ENCODE results near the gene TRIM15. TPM values are rescaled to one million over a fixed set of nuclear protein-coding genes. Genes with fewer than 3 reads are reported as not detected.
"Not testable (repeated sequence)": the region's sequence is repeated elsewhere in the genome, so short reads cannot be mapped to it uniquely, and the experiment has no call there.

Gene TRIM15
- total RNA-seq, 3 donors from 2014 or later = 37.2 to 73.2 (median 51.4) TPM

DNA sequence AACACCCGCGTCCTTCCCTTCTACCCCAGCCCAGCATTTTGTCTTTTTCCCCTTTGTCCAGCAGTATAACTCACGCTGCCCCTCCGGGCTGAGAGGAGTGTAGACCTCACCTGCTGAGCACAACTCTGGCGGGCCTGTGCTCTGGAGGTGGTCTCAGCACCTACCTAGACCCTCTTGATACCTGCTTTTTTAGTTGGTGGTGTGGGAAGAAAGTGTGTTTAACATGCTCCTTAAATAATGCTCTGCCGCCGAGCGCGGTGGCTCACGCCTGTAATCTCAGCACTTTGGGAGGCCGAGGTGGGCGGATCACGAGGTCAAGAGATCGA, 51.3 kb downstream of the TRIM15 start:
- Histone ChIP-seq H3K9me3 (no peaks in the 10 kb centered on the region), H3K4me1 (ENCODE audit: low read depth) (peaks cover 22% of the 10 kb centered on the region), H3K4me3 (no peak overlapping the region), H3K36me3 (ENCODE audit: low read depth) (no peaks in the 10 kb centered on the region)
- intact Hi-C loops (cut with DNase I, micrococcal nuclease) = loop anchor here in 1 of 2 donors (10.0 kb wide), 1 partner anchor 180 kb away; no protein-coding TSS in a partner anchor
- no peak for ATAC-seq
- DNase-seq = no peak
- TF ChIP-seq, protein P1, sequence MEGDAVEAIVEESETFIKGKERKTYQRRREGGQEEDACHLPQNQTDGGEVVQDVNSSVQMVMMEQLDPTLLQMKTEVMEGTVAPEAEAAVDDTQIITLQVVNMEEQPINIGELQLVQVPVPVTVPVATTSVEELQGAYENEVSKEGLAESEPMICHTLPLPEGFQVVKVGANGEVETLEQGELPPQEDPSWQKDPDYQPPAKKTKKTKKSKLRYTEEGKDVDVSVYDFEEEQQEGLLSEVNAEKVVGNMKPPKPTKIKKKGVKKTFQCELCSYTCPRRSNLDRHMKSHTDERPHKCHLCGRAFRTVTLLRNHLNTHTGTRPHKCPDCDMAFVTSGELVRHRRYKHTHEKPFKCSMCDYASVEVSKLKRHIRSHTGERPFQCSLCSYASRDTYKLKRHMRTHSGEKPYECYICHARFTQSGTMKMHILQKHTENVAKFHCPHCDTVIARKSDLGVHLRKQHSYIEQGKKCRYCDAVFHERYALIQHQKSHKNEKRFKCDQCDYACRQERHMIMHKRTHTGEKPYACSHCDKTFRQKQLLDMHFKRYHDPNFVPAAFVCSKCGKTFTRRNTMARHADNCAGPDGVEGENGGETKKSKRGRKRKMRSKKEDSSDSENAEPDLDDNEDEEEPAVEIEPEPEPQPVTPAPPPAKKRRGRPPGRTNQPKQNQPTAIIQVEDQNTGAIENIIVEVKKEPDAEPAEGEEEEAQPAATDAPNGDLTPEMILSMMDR (IDR thresholded peaks at IDR 0.05) = no peak

DNA sequence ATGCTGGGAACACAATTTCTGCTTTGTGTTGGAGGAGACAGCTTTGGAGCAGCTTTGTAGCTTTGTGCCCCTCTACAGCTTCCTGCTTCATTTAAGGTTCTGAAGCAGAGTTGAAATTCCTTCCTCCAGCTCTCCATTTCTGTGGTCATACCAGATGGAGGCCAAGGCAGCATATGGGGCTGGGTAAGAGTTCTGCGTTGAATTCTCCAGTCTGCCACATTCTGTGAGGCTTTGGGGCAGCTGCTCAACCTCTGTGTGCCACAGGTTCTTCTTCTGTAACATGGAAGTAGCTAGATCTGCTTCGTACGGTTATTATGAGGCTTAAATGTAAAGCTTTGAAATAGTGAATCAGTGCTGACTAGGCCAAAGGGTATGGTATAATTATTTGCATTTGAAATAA, 52.8 kb downstream of the TRIM15 start:
- peaks cover 11% of the 10 kb centered on the region for H3K4me1 ChIP-seq (ENCODE audit: low read depth)
- ATAC-seq (no peak), DNase-seq (no peak)
- no peaks in the 10 kb centered on the region for H3K36me3 ChIP-seq (ENCODE audit: low read depth)
- intact Hi-C loops (cut with DNase I, micrococcal nuclease) = loop anchor here in 1 of 2 donors (10.0 kb wide), 1 partner anchor 179 kb away; no protein-coding TSS in a partner anchor
- TF ChIP-seq, protein P1 (IDR thresholded peaks at IDR 0.05) = no peak
- no peak overlapping the region for H3K4me3 ChIP-seq
- H3K9me3 ChIP-seq = no peaks in the 10 kb centered on the region

DNA sequence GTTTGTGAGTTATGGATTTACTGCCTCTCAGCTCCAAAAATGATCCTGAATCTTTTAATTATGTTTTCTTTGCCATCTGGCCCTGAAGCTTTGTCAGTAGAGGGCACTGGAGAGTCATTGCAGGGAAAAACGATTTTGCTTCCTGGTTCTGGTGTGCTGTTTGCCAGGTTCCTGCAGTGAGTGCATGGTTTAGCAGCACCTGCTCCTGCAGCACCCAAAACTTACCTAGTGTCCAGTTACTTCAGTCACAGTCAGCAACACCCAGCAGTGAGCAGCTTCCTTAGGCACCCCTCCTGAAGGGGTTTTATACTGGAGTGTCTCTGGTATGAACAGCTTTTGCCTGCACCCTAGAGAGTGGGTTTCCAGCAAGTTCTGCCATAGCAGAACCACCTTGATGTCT, 55.9 kb downstream of the TRIM15 start:
- ATAC-seq (peak; percentile 91), DNase-seq (peak in 2 of 3 donors; percentile 41 to 85)
- no peak overlapping the region for H3K4me3 ChIP-seq
- H3K9me3 ChIP-seq = peaks cover 8% of the 10 kb centered on the region
- intact Hi-C loops (cut with DNase I, micrococcal nuclease) = loop anchor here in 1 of 2 donors (10.0 kb wide), 1 partner anchor 176 kb away; no protein-coding TSS in a partner anchor
- TF ChIP-seq, protein P1 (IDR thresholded peaks at IDR 0.05) = peak; percentile 67
- H3K36me3 ChIP-seq (ENCODE audit: low read depth) = no peaks in the 10 kb centered on the region
- no peaks in the 10 kb centered on the region for H3K4me1 ChIP-seq (ENCODE audit: low read depth)

DNA sequence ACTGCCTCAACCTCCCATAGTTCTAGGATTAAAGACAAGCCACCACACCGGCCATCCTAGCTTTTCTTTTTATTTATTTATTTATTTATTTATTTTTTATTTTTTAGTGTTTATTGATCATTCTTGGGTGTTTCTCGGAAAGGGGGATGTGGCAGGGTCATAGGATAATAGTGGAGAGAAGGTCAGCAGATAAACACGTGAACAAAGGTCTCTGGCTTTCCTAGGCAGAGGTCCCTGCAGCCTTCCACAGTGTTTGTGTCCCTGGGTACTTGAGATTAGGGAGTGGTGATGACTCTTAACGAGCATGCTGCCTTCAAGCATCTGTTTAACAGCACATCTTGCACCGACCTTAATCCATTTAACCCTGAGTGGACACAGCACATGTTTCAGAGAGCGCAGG, 58.0 kb downstream of the TRIM15 start:
- DNase-seq; H3K9me3 ChIP-seq; H3K4me3 ChIP-seq; intact Hi-C loops (cut with DNase I, micrococcal nuclease); ATAC-seq; H3K36me3 ChIP-seq (ENCODE audit: low read depth); H3K4me1 ChIP-seq (ENCODE audit: low read depth): not testable (repeated sequence)

DNA sequence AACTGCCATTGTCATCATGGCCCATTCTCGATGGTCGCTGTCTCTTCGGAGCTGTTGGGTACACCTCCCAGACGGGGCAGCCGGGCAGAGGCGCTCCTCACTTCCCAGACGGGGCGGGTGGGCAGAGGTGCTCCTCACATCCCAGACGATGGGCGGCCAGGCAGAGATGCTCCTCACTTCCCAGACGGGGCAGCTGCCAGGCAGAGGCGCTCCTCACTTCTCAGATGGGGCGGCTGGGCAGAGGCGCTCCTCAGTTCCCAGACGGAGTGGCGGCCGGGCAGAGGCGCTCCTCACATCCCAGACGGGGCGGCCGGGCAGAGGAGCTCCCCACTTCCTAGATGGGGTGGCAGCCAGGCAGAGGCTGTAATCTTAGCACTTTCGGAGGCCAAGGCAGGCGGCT, 58.6 kb downstream of the TRIM15 start:
- H3K4me1 ChIP-seq (ENCODE audit: low read depth); H3K36me3 ChIP-seq (ENCODE audit: low read depth); H3K9me3 ChIP-seq; DNase-seq; H3K4me3 ChIP-seq; intact Hi-C loops (cut with DNase I, micrococcal nuclease); ATAC-seq: not testable (repeated sequence)

Other genes with a start within 250 kb of the TRIM15 start
- gene HLA-A, start 221.0 kb upstream of the TRIM15 start, total RNA-seq = 1,000 to 10,000 TPM in 2 of 3 donors, 100 to 1,000 TPM in 1; 833 to 1,988 (median 1,901) TPM
- 10 to 100 TPM; 22.4 to 31.7 (median 23.0) TPM for gene POLR1H, start 102.3 kb upstream of the TRIM15 start, total RNA-seq
- 100 to 1,000 TPM in 1 of 3 donors, 10 to 100 TPM in 2; 78.4 to 115 (median 82.4) TPM for gene PPP1R11, start 96.3 kb upstream of the TRIM15 start, total RNA-seq
- 1 to 10 TPM in 1 of 3 donors, under 1 TPM in 1, not detected in 1; 0.87 to 2.5 TPM for gene RNF39, start 87.8 kb upstream of the TRIM15 start, total RNA-seq
- gene TRIM31, start 50.5 kb upstream of the TRIM15 start, total RNA-seq = 100 to 1,000 TPM; 121 to 202 (median 182) TPM
- 10 to 100 TPM; 19.8 to 37.3 (median 33.4) TPM for gene TRIM40, start 27.4 kb upstream of the TRIM15 start, total RNA-seq
- 1 to 10 TPM; 3.9 to 7.8 (median 5.3) TPM for gene TRIM10, start 2.3 kb upstream of the TRIM15 start, total RNA-seq
- gene TRIM26, start 49.9 kb downstream of the TRIM15 start, total RNA-seq = 10 to 100 TPM; 52.6 to 58.1 (median 53.0) TPM
- gene TRIM39, start 163.4 kb downstream of the TRIM15 start, total RNA-seq = 10 to 100 TPM in 2 of 3 donors, 1 to 10 TPM in 1; 9.5 to 16.2 (median 10.4) TPM
- 10 to 100 TPM; 34.9 to 66.8 (median 35.1) TPM for gene RPP21, start 181.6 kb downstream of the TRIM15 start, total RNA-seq

Data from mucosa of descending colon (tissue), 3 donors.